Measurements from ENCODE around the gene NOTCH1. TPM values are rescaled to one million over a fixed set of nuclear protein-coding genes. Genes with fewer than 3 reads are reported as not detected.
A peak's percentile ranks its signal among the peaks of the same experiment; 100 is the strongest.
"Not testable (repeated sequence)": the region's sequence is repeated elsewhere in the genome, so short reads cannot be mapped to it uniquely, and the experiment has no call there.

Gene NOTCH1
- total RNA-seq, 1 experiment from 2014 or later = 28.5 TPM

- peaks cover 24% of the 10 kb centered on the region for H3K4me1 ChIP-seq
Observed at GRCh38 chr9:136584401-136584932, 38.6 kb upstream of the NOTCH1 start.

GRCh38 chr9:136582977-136583735 is 37.3 kb upstream of the NOTCH1 start:
- no peak for DNase-seq
- no peaks in the 10 kb centered on the region for H3K9me3 ChIP-seq (replicated peaks)
- H3K36me3 ChIP-seq = no peaks in the 10 kb centered on the region
- H3K27me3 ChIP-seq = peaks cover 31% of the 10 kb centered on the region
- H3K4me1 ChIP-seq = peaks cover 28% of the 10 kb centered on the region
- no peak overlapping the region for H3K27ac ChIP-seq
- H3K4me3 ChIP-seq = no peak overlapping the region

More at GRCh38 chr9:136584401-136584932, 38.6 kb upstream of the NOTCH1 start:
- H3K27ac ChIP-seq = no peak overlapping the region
- H3K36me3 ChIP-seq = no peaks in the 10 kb centered on the region
- no peak overlapping the region for H3K4me3 ChIP-seq
- no peak for DNase-seq
- H3K27me3 ChIP-seq = peaks cover 35% of the 10 kb centered on the region
- no peaks in the 10 kb centered on the region for H3K9me3 ChIP-seq (replicated peaks)

DNA sequence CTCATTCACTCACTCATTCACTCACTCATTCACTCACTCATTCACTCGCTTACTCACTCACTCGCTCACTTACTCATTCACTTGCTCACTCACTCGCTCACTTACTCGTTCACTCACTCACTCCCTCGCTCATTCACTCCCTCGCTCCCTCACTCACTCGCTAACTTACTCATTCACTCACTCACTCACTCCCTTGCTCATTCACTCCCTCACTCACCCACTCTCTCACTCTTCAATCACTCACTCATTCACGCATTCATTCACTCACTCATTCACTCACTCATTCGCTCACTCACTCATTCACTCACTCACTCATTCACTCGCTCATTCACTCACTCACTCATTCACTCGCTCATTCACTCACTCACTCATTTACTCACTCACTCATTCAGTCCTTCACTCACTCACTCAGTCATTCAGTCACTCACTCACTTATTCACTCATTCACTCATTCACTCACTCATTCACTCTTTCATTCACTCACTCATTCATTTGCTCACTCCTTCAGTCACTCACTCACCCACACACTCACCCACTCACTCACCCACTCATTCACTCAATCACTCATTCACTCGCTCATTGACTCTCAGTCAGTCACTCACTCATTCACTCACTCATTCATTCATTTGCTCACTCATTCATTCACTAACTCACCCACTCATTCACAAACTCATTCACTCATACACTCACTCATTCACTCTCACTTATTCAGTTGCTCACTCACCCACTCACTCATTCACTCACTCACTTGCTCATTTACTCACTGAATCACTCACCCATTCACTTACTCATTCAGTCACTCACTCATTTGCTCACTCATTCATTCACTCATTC is 36.0 kb upstream of the NOTCH1 start:
- no peaks in the 10 kb centered on the region for H3K36me3 ChIP-seq
- no peaks in the 10 kb centered on the region for H3K9me3 ChIP-seq (replicated peaks)
- H3K4me3 ChIP-seq = no peak overlapping the region
- peaks cover 28% of the 10 kb centered on the region for H3K27me3 ChIP-seq
- H3K4me1 ChIP-seq = peaks cover 18% of the 10 kb centered on the region
- no peak for DNase-seq
- H3K27ac ChIP-seq = no peak overlapping the region

DNA sequence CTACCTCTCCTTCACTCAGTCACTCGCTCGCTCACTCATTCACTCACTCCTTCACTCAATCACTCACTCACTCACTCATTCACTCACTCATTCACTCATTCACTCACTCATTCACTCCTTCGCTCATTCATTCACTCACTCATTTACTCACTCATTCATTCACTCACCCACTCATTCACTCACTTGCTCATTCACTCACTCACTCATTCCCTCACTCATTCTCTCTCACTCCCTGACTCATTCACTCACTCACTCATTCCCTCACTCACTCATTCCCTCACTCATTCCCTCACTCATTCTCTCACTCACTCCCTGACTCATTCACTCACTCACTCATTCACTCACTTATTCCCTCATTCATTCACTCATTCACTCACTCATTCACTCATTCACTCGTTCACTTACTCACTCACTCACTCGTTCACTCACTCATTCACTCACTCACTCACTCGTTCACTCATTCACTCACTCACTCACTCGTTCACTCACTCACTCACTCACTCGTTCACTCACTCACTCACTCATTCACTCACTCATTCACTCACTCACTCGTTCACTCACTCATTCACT is 33.9 kb upstream of the NOTCH1 start:
- not testable (repeated sequence) for H3K9me3 ChIP-seq (replicated peaks); H3K27ac ChIP-seq; DNase-seq; H3K4me3 ChIP-seq; H3K27me3 ChIP-seq; H3K36me3 ChIP-seq
- peaks cover 17% of the 10 kb centered on the region for H3K4me1 ChIP-seq

DNA sequence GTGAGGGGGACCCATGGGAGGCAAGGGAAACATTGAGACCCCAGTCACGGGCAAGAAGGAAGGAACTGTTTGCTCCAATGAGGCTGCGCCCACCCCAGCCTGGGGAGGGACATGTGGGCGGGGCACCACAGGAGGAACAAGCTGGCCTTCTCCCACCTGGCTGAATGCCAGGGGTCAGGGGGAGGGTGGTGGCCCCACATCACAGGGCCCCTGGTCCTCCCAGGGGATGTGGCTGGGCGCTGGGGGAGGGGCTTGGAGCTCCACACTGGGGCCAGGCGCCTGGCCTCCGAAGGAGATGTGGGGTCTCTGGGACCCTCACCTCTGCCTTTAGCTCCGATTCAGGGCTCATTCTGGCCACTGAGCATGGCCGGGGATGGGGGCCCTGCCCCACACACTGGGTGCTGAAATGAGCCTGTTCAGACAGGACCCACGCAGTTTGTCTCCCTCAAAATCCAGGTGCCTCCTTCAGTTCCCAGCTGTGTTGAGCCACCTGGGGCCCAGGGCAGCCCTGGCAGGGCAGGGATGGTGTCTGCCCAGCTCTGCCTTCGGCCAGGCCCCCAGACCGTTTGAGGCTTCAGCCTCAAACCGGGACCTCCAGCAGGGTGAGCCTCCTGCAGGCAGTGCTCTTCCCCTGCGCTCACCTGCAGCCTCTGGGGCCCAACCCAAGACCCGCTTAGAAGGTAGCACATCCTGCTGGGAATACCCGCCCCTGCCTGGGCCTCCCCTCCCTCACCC is 33.2 kb upstream of the NOTCH1 start:
- DNase-seq = peak; percentile 56 to 66
- no peaks in the 10 kb centered on the region for H3K9me3 ChIP-seq (replicated peaks)
- H3K4me3 ChIP-seq = no peak overlapping the region

DNA sequence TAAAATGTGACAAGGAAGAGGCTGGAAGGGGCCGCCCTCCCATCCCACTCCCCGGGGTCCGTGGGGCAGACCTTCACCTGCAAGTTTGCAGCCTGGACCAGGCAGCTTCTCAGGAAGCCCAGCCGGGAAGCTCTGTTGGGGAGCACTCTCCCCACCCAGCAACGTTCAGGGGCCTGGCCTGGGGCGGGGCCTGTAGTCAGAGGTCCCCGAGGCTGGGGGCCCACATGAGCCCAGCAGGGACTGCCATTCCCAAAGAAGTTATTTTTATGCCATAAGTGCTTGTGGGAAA is 32.7 kb upstream of the NOTCH1 start:
- peak in 1 of 2 experiments; percentile 47 for DNase-seq
- Histone ChIP-seq H3K9me3 (replicated peaks) (no peaks in the 10 kb centered on the region), H3K27ac (no peak overlapping the region), H3K27me3 (no peaks in the 10 kb centered on the region), H3K36me3 (no peaks in the 10 kb centered on the region), H3K4me3 (no peak overlapping the region), H3K4me1 (peaks cover 17% of the 10 kb centered on the region)

More for the DNA sequence above, 33.2 kb upstream of the NOTCH1 start:
- H3K27me3 ChIP-seq = peaks cover under 1% of the 10 kb centered on the region; the same call in 1 of the 2 replicates
- H3K36me3 ChIP-seq = no peaks in the 10 kb centered on the region
- H3K27ac ChIP-seq = no peak overlapping the region
- peaks cover 17% of the 10 kb centered on the region for H3K4me1 ChIP-seq

DNA sequence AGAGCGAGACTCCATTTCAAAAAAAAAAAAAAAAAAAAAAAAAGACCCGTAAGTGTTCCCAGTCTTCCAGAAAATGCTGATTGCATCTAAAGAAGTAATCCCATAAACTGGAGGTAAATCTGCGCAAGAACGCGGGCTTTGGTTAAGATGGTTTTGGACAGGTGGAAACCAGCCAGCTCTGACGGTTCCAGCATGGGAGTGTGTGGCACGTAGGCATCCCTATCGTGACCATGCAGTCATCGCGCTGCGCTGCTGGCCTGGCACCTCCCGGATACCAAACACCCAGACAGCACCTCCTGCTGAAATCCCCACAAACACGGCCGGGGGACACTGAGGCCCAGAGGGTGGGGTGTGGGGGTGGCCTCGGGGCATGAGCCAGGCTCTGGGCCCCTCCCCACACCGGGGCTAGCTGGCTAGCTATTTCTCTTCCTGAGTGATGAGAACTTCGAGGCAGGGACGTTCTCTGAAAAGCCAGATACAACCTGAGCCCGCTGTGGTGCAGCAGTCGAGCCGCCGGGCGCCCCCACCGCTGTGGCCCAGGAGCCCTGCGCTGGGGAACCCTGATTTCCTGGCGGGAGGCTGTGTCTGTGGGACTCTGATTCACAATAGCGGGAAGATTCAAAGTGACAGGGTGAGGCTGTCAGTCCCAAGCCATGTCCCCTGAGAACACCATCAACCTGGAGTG is 32.2 kb upstream of the NOTCH1 start:
- Histone ChIP-seq H3K36me3 (no peaks in the 10 kb centered on the region), H3K4me1 (peaks cover 17% of the 10 kb centered on the region), H3K27me3 (no peaks in the 10 kb centered on the region)

GRCh38 chr9:136576269-136576626 is 30.4 kb upstream of the NOTCH1 start:
- Histone ChIP-seq H3K36me3 (no peaks in the 10 kb centered on the region), H3K27me3 (no peaks in the 10 kb centered on the region), H3K4me1 (peaks cover 32% of the 10 kb centered on the region), H3K9me3 (replicated peaks) (no peaks in the 10 kb centered on the region), H3K4me3 (no peak overlapping the region), H3K27ac (no peak overlapping the region)
- DNase-seq = no peak

More for the DNA sequence above, 32.2 kb upstream of the NOTCH1 start:
- H3K4me3 ChIP-seq = no peak overlapping the region
- H3K27ac ChIP-seq = no peak overlapping the region
- no peaks in the 10 kb centered on the region for H3K9me3 ChIP-seq (replicated peaks)
- DNase-seq = peak; percentile 73 to 78

- no peak overlapping the region for H3K27ac ChIP-seq
- H3K9me3 ChIP-seq (replicated peaks) = no peaks in the 10 kb centered on the region
- no peaks in the 10 kb centered on the region for H3K36me3 ChIP-seq
- peaks cover 33% of the 10 kb centered on the region for H3K4me1 ChIP-seq
- H3K27me3 ChIP-seq = no peaks in the 10 kb centered on the region
- no peak for DNase-seq
- H3K4me3 ChIP-seq = no peak overlapping the region
Observed at GRCh38 chr9:136575626-136576268, 29.9 kb upstream of the NOTCH1 start.

DNA sequence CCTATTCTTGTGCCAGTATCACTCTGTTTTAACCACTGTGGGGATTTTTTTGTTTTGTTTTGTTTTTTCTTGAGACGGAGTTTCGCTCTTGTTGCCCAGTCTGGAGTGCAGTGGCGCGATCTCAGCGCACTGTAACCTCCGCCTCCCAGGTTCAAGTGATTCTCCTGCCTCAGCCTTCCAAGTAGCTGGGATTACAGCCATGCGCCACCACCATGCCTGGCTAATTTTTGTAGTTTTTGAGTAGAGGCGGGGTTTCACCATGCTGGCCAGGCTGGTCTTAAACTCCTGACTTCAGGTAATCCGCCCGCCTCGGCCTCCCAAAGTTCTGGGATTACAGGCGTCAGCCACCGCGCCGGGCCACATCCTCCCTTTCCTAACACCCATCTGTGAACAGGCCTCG is 28.8 kb upstream of the NOTCH1 start:
- DNase-seq; H3K27me3 ChIP-seq; H3K27ac ChIP-seq; H3K36me3 ChIP-seq; H3K4me3 ChIP-seq; H3K9me3 ChIP-seq (replicated peaks): not testable (repeated sequence)
- peaks cover 32% of the 10 kb centered on the region for H3K4me1 ChIP-seq

DNA sequence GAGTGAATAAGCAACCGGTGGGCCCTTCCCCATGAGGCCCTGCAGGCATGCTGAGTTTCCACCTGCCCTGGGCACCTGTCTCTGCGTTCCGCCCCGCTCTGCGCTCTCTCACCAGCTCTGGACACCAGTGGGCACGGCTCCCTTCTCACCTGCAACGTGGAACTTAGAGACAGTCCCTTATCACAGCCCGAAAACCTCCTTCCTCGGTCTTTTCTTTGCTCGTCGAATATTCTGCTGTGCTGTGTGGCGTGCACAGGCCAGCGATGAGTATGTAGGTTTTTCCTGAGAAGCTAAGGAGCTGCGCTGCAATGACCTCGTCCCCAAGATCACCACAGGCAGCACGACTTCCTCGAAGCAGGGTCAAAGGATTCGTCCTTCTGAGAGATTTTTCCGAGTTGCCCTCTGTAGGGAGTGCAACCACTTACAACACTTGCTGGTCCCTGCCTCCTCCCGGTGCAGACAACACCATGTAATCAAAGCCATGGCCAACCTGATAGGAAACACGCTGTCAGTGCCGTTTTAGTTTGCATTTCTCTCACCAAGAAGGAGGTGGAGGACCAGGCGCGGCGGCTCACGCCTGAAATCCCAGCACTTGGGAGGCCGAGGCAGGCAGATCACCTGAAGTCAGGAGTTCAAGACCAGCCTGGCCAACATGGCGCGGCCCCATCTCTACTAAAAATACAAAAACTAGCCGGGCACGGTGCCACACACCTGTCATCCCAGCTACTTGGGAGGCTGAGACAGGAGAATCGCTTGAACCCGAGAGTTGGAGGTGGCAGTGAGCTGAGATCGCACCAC is 27.2 kb upstream of the NOTCH1 start:
- peaks cover 20% of the 10 kb centered on the region for H3K4me1 ChIP-seq
- H3K4me3 ChIP-seq = no peak overlapping the region
- no peaks in the 10 kb centered on the region for H3K27me3 ChIP-seq
- DNase-seq = no peak
- no peak overlapping the region for H3K27ac ChIP-seq
- H3K9me3 ChIP-seq (replicated peaks) = no peaks in the 10 kb centered on the region
- H3K36me3 ChIP-seq = no peaks in the 10 kb centered on the region

DNA sequence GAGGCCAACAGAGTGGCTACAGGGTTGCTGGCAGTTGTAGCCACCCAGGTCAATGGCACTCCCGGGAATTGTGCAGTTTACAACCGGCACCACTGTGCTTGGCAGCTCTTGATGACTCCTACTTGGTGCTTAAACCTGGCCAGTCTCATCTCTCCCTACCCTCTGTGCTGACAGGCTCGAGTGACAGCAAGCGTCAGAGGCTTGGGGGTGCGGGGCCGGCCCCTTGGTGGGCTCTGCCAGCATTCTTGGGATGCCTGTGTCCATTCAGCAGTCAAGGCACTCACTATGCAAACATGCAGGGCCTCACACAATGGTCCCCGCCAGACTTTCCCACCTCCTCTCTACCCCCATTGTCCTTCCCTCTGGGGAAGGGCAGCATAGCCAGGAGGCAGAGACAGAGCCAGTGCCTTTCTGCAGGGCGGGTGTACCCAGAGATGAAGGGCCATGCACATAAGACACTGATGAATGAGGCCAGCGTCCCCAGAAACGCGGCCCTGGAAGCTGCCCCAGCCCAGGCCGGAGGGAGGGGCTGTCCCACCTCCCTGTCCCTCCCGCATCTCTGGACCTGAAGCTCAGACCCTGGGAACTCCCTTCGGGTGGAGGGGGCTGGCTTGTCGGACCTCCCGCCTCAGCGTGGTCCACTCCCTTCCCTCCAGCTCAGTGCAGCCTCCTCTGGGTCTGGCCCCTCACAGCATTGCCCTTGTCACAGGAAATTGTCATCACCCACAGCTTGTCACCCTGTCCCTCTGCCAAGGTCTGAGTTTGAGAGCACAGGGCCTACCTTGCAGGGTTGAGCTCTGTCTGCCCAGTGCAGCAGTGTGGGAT is 26.4 kb upstream of the NOTCH1 start:
- Histone ChIP-seq H3K27me3 (no peaks in the 10 kb centered on the region), H3K27ac (no peak overlapping the region), H3K36me3 (no peaks in the 10 kb centered on the region), H3K4me1 (peaks cover 26% of the 10 kb centered on the region), H3K9me3 (replicated peaks) (no peaks in the 10 kb centered on the region), H3K4me3 (no peak overlapping the region)
- peak; percentile 67 to 86 for DNase-seq

All from SJCRH30 (cell line).